ENCODE data around the gene GTPBP4.
"Not testable (repeated sequence)": the region's sequence is repeated elsewhere in the genome, so short reads cannot be mapped to it uniquely, and the experiment has no call there.

Gene GTPBP4

DNA sequence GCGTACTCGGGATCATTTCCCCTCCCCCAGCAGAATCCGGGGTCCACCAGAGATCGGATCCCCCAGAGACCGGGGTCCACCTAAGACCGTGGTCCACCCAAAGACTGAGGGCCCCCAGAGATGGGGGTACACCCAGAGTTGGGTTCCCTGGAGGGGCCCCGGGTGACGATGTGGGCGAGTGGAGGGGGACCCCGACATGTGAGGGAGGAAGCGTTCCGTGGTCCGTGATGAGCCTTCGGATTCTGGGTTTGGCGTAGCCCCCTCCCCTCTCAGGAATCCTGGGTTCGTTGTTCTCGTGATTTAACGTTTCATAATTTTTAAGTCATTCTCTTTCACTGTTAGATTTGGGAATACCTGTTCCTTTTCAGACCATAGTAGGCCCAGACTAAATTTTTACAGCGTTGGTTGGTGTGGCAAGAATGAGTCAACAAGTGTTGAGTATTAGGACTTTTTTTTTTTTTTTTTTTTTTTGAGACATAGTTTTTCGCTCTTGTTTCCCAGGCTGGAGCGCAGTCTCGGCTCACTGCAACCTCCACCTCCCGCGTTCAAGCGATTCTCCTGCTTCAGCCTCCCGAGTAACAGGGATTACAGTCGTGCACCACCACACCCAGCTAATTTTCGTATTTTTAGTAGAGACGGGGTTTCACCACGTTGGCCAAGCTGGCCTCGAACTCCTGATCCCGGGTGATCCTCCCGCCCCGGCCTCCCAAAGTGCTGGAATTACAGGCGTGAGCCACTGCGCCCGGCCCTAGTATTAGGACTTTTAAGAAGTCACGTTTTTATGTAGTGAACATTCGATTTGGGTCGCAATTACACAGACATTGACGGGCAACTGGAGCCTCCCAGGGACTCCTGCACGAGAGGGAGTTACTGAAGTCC, 672 bp downstream of the GTPBP4 start:
- DNase-seq (ENCODE audit: low read depth in 1 of 2, low spot score in 1 of 2), result peak in 1 of 2 donors; percentile 22

GRCh38 chr10:990808-991207, 2.6 kb downstream of the GTPBP4 start:
- DNase-seq (ENCODE audit: low read depth in 1 of 2, low spot score in 1 of 2), result no peak

DNA sequence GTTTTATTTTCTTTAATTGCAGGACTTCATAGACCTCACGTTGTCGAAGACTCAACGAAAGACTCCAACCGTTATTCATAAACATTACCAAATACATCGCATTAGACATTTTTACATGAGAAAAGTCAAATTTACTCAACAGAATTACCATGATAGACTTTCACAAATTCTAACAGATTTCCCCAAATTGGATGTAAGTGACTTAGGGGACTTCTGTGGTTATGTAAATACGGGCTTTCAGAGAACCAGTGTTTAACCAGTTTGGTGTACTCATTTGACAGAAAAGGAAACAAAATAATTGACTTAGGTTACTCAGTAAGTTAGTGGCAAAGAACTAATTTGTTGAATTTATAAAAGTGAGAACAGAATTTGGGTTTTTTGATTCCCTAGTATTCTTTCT, 4.2 kb downstream of the GTPBP4 start:
- DNase-seq (ENCODE audit: low read depth in 1 of 2, low spot score in 1 of 2), result no peak

- DNase-seq (ENCODE audit: low read depth in 1 of 2, low spot score in 1 of 2), result no peak
These were observed 4.6 kb downstream of the GTPBP4 start for GRCh38 chr10:992871-993270.

GRCh38 chr10:994836-995558, 6.8 kb downstream of the GTPBP4 start:
- no peak for DNase-seq (ENCODE audit: low read depth in 1 of 2, low spot score in 1 of 2)

GRCh38 chr10:995559-995926, 7.3 kb downstream of the GTPBP4 start:
- DNase-seq (ENCODE audit: low read depth in 1 of 2, low spot score in 1 of 2), result no peak

DNA sequence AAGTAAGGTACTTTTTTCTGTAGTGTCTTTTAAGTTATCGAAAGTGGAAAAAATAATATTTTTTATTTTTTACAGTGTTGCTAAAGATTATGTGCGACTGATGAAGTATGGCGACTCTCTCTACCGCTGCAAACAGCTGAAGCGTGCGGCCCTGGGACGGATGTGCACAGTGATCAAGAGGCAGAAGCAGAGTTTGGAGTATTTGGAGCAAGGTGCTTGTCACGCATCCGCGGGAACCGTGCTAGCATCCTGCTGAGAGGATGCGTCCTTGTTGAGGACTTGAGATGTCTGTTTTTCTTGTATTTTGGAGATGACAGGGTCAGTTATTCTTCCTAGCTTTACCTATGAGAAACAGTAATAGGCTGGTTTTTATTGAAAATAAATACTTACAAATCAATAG, 7.8 kb downstream of the GTPBP4 start:
- DNase-seq (ENCODE audit: low read depth in 1 of 2, low spot score in 1 of 2), result no peak

- DNase-seq (ENCODE audit: low read depth in 1 of 2, low spot score in 1 of 2), result no peak
These were observed 9.2 kb downstream of the GTPBP4 start for GRCh38 chr10:997266-998022.

- no peak for DNase-seq (ENCODE audit: low read depth in 1 of 2, low spot score in 1 of 2)
These were observed 14.3 kb downstream of the GTPBP4 start for GRCh38 chr10:1002425-1003006.

- no peak for DNase-seq (ENCODE audit: low read depth in 1 of 2, low spot score in 1 of 2)
These were observed 15.8 kb downstream of the GTPBP4 start for GRCh38 chr10:1003884-1004670.

DNA sequence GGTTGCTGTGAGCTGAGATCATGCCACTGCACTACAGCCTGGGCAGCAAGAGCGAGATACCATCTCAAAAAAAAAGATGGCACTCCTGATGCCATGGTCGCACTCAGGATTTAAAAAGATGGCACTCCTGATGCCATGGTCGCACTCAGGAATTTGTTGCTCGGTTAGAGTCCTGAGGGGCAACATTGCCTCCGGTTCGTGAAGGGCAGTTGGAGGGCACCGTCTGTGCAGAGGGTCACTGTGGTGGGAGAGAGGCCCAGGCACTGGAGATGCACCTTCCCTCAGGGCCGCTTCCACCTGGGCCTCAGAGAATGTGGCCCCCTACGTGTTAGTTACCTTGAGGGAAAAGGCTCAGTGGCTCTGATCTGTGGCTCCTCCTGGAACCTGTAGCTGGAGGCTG, 18.3 kb downstream of the GTPBP4 start:
- DNase-seq (ENCODE audit: low read depth in 1 of 2, low spot score in 1 of 2), result no peak

DNA sequence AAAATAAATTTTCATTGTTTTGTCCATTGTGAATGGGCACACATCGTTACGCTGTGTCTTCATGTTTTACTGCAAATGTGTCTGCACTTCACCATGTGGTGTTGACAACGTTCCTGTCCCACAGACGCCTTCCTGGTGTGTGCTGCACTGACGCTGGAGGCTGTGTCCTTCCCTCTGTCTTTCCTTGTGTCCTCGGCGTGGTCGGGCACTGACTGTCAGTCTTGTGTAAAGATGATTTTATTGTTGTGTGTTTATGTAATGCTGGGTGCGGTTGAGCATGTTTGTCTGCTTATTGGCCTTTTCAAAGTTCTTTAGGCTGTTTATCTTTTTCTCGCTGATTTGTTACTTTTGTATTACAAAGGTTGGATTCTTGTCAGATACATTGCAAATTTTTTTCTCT, 19.3 kb downstream of the GTPBP4 start:
- no peak for DNase-seq (ENCODE audit: low read depth in 1 of 2, low spot score in 1 of 2)

DNA sequence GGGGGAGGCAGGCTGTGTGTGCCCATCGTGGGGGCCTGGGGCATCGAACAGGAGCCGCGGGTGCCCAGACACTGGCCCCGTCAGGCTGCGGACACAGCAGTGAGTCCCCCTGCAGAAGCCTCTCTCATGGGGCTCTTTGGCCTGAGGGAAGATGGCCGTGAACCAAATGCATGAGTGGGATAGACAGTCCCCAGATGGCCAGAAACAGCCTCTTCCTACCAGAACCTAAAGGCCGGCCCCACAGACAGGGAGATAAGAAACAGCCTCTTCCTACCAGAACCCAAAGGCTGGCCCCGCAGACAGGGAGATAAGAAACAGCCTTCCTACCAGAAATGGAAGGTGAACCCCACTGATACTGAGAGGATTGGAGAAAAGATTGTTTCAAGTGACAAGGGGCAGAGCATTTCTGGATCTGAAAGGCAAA, 20.8 kb downstream of the GTPBP4 start:
- no peak for DNase-seq (ENCODE audit: low read depth in 1 of 2, low spot score in 1 of 2)

DNA sequence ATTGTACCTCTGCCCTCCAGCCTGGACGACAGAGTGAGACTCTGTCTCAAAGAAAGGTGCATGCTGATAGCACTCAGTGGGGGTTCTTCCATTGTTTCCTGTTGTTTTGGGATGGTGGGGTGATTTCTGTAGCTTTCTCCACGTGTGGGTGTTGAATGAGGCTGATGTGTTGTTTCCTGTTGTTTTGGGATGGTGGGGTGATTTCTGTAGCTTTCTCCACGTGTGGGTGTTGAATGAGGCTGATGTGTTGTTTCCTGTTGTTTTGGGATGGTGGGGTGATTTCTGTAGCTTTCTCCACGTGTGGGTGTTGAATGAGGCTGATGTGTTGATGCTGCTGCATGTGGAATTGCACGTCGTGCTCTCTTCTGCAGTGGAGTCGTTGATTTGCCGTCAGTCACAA, 21.7 kb downstream of the GTPBP4 start:
- DNase-seq (ENCODE audit: low read depth in 1 of 2, low spot score in 1 of 2), result not testable (repeated sequence)

GRCh38 chr10:1010703-1011102, 22.5 kb downstream of the GTPBP4 start:
- DNase-seq (ENCODE audit: low read depth in 1 of 2, low spot score in 1 of 2), result no peak

- DNase-seq (ENCODE audit: low read depth in 1 of 2, low spot score in 1 of 2), result no peak
These were observed 23.5 kb downstream of the GTPBP4 start for GRCh38 chr10:1011696-1012095.

DNA sequence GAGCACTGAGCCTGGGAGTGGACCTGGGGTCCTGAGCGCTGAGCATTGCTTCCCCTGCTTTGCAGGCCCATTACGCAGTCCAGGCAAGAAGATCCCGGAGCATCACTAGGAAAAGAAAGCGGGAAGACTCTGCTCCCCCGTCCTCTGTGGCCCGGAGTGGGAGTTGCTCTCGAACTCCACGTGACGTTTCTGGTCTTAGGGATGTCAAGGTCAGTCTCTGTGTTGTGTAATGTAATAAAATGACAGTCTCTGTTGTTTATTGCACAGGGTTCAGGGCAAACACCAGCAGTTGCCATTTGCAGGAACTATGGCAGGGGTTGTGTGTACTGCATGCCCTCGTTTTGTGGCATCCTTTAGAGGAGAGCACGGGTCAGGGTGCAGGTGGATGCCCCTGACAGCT, 27.5 kb downstream of the GTPBP4 start:
- no peak for DNase-seq (ENCODE audit: low read depth in 1 of 2, low spot score in 1 of 2)

GRCh38 chr10:1019362-1019761, 31.1 kb downstream of the GTPBP4 start:
- no peak for DNase-seq (ENCODE audit: low read depth in 1 of 2, low spot score in 1 of 2)

GRCh38 chr10:1020460-1020859, 32.2 kb downstream of the GTPBP4 start:
- no peak for DNase-seq (ENCODE audit: low read depth in 1 of 2, low spot score in 1 of 2)

DNA sequence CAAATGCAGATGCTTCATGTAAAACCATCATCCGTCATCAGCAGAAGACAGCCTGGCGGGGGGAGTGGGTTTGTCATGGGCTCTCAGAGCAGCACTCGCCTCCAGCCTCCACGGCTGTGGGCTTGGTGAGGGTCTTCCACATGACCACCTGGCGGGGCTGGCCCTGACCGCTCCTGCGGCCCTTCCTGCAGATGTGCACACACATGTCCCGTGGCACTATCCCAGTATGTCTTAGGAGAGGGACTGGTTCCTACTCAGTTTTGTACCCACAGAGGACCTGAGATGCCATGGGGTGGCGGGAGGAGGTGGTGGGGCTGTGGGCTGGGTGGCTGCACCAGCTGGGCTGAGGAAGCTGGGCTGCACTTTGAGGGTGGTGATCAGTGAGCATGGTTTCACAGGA, 32.7 kb downstream of the GTPBP4 start:
- no peak for DNase-seq (ENCODE audit: low read depth in 1 of 2, low spot score in 1 of 2)

DNA sequence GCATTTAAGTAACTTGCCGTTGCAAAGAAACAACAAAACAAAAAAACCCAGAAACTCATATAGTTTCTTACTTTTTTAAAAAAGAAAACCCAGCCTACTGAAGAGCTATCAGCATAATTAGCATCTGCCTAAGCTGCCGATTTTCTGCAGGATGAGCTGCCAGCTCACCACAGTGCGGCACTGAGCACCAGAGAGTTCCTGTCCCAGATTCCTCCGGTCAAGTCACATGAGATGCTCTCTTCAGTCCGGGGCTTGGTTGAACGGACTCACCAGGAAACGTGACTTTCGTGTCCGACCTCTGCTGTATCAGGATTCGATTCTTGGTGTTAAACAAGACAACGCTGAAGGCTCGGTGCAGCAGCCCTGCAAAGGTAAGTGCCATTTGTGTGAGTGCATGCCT, 34.2 kb downstream of the GTPBP4 start:
- no peak for DNase-seq (ENCODE audit: low read depth in 1 of 2, low spot score in 1 of 2)

All from activated CD4-positive, alpha-beta T cell treated with anti-CD3 and anti-CD28 coated beads, Interleukin-2, amount 50 U/mL, for 24 hours (primary cell).